ENCODE results near the gene THAP7.

THAP7 gene

DNA sequence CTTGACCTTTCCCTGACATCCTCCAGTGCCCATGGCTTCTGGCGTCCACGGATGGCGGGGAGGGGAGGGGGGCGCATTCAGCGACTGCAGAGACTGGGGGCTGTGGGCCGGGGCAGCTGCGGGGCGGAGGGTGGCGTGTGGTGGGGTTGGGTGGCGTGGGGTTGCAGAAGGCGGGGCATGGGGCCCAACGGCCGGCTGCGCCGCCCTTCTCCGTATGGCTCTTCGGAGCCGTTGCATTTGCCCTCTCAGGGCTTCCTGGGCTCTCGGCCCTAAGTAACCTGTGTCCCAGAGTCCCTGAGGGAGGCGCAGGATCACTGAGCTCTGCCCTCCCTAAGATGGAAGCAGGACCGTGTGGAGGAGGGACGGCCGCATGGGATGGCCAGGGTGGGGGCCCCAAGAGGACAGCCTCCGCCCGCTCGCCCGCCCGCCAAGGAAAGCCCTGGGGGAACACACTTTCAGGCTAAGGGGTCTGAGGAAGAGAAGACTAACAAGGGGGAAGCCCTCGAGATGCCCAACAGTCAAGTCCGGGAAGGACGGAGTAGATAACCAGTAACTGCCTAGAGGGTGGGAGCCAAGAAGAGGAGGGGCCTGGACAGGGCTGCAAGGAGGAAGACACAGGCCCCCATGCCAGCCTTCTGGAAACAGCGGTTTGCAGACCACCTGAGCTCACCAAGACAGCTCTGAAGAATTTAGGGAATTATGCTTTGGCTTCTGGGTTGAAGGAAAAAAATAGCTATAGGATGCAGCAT, 44.1 kb downstream of the THAP7 start:
- H3K27me3 ChIP-seq (ENCODE audit: insufficient read depth, low read depth, severe bottlenecking) = no peaks in the 10 kb centered on the region
- H3K9me3 ChIP-seq (ENCODE audit: severe bottlenecking) = no peaks in the 10 kb centered on the region
- DNase-seq = peak; percentile 46
- H3K4me3 ChIP-seq (ENCODE audit: low read depth, low read length) = no peak overlapping the region; the same call in 1 of the 2 replicates
- peak overlapping the region; percentile 68 for H3K27ac ChIP-seq
- TF ChIP-seq, protein P1, sequence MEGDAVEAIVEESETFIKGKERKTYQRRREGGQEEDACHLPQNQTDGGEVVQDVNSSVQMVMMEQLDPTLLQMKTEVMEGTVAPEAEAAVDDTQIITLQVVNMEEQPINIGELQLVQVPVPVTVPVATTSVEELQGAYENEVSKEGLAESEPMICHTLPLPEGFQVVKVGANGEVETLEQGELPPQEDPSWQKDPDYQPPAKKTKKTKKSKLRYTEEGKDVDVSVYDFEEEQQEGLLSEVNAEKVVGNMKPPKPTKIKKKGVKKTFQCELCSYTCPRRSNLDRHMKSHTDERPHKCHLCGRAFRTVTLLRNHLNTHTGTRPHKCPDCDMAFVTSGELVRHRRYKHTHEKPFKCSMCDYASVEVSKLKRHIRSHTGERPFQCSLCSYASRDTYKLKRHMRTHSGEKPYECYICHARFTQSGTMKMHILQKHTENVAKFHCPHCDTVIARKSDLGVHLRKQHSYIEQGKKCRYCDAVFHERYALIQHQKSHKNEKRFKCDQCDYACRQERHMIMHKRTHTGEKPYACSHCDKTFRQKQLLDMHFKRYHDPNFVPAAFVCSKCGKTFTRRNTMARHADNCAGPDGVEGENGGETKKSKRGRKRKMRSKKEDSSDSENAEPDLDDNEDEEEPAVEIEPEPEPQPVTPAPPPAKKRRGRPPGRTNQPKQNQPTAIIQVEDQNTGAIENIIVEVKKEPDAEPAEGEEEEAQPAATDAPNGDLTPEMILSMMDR (IDR thresholded peaks at IDR 0.05; ENCODE audit: low read depth, low read length) = no peak
- H3K36me3 ChIP-seq = peaks cover 16% of the 10 kb centered on the region

DNA sequence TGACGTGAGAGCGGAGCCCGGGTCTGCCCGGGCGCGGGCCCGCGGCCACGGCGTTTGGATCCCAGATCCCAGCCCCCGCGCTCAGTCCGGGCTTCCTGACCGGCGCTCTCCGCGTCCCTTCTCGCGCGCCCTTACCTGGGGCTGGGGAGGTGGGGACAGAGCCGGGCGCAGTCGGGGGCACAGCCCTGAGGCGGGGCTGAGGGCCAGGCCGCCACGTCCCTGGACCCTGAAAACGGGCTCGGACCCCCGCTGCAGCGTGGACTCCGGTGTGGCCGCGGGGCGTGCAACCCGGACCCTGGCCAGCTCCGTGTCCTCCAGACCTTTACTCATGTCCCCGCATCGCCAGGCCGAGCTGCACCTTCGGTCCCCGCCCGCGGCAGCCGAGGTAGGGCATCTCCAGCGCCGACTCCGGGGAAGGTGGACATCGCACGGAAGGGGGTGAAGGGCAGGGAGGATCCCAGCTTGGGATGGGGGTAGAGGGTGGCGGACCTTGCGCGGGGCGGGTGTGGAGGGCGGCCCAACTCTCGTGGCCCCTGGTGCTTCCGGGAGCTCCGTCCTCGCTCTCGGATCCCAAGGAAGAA, 44.7 kb downstream of the THAP7 start:
- Histone ChIP-seq H3K27me3 (ENCODE audit: insufficient read depth, low read depth, severe bottlenecking) (no peaks in the 10 kb centered on the region), H3K4me3 (ENCODE audit: low read depth, low read length) (no peak overlapping the region), H3K27ac (no peak overlapping the region; the same call in 1 of the 2 replicates), H3K9me3 (ENCODE audit: severe bottlenecking) (no peaks in the 10 kb centered on the region), H3K36me3 (peaks cover 22% of the 10 kb centered on the region)
- DNase-seq = no peak
- TF ChIP-seq, protein P1 (IDR thresholded peaks at IDR 0.05; ENCODE audit: low read depth, low read length) = no peak

DNA sequence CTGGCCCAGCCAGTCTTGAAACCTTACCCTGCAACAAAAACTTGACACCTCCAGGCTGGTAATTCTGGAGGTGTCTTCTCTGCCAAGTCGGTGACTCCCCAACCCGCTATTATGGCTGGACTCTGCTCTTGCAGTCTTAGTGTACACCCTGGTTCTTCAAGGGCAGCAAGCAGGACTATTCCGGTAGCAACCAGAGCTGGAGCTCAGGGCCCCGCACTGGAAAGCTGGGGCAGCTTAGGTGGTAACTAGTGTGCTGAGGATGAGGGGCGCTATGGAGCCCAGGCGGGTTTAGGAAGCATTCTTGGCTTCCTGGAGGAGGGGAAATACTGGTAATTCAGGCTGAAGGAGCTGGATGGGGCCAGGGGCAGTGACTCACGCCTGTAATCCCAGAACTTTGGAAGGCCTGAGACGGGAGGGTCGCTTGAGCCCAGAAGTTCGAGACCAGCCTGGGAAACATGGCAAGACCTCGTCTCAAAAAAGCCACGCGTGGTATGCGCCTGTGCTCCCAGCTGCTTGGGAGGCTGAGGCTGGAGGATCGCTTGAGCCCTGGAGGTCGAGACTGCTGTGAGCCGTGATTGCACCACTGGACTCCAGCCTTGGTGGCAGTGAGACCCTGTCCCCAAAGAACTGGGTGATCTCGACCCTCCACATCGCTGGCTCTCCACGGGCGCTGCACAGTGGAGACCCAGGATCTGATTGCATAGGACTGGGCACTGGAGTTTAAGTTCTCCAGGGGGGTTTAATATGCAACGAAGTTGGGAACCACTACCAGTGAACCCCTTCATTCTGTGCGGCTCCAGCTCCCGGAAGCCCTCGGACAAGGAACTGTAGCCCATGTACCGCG, 45.4 kb downstream of the THAP7 start:
- Histone ChIP-seq H3K36me3 (peaks cover 29% of the 10 kb centered on the region), H3K27me3 (ENCODE audit: insufficient read depth, low read depth, severe bottlenecking) (no peaks in the 10 kb centered on the region), H3K4me3 (ENCODE audit: low read depth, low read length) (no peak overlapping the region), H3K9me3 (ENCODE audit: severe bottlenecking) (no peaks in the 10 kb centered on the region), H3K27ac (no peak overlapping the region)
- TF ChIP-seq, protein P1 (IDR thresholded peaks at IDR 0.05; ENCODE audit: low read depth, low read length) = no peak
- no peak for DNase-seq

DNA sequence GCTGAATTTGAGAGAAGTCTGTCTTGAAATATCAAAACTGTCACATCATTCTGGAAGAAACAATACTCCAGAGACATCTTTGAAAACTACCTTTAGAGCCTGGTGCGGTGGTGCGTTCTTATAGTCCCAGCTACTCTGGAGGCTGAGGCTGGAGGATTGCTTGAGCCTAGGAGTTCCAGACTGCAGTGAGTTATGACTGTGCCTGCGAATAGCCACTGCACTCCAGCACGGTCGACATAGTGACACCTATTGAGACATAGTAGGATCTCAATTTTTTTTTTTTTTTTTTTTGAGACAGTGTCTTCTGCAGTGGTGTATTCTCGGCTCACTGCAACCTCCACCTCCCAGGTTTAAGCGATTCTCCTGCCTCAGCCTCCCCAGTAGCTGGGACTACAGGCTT, 46.4 kb downstream of the THAP7 start:
- DNase-seq = no peak
- Histone ChIP-seq H3K4me3 (ENCODE audit: low read depth, low read length) (no peak overlapping the region), H3K27ac (no peak overlapping the region), H3K36me3 (peaks cover 39% of the 10 kb centered on the region), H3K27me3 (ENCODE audit: insufficient read depth, low read depth, severe bottlenecking) (no peaks in the 10 kb centered on the region), H3K9me3 (ENCODE audit: severe bottlenecking) (no peaks in the 10 kb centered on the region)
- TF ChIP-seq, protein P1 (IDR thresholded peaks at IDR 0.05; ENCODE audit: low read depth, low read length) = no peak

DNA sequence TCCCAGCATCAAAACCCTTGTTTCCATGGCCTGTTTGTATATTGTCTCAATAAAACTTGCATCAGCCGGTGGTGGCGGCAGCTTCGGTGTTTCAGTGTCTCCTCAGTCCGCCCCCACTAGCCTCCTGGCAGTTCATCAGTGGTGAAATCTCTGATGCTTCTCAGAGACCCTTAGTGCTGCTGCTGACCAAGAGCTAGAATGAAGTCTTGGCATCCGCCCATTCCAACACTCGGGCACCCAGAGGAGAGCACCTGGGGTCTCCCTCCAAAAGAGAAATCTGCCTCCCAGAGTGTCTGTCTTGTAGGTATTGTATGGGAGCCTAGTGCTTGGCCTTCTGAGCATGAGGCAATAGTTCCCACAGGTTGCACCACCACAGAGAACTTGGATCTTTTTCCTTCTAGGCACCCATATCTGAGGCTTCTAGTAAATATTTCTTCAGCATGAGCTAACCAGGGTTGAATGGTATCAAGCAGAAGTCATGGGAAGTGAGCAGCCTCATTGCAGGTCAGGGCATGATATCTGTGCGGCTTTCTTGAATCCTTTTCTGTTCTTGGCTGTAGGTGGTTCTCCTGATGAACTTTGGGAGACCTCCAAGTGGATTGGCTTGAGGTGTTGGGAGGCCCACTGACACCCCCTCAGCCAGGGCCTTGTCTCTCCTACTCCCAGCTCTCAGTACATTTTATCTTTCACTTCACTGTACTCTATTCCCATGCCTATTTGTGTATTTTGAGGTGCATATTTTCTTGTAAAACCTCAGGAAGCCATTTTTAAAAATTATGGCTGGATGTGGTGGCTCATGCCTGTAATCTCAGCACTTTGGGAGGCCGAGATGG, 48.0 kb downstream of the THAP7 start:
- H3K27ac ChIP-seq = no peak overlapping the region
- TF ChIP-seq, protein P1 (IDR thresholded peaks at IDR 0.05; ENCODE audit: low read depth, low read length) = no peak
- H3K9me3 ChIP-seq (ENCODE audit: severe bottlenecking) = no peaks in the 10 kb centered on the region
- DNase-seq = no peak
- H3K36me3 ChIP-seq = peaks cover 55% of the 10 kb centered on the region
- H3K27me3 ChIP-seq (ENCODE audit: insufficient read depth, low read depth, severe bottlenecking) = no peaks in the 10 kb centered on the region
- no peak overlapping the region for H3K4me3 ChIP-seq (ENCODE audit: low read depth, low read length)

Measured in WERI-Rb-1 (cell line).